Kidney epithelial cell (primary cell): ENCODE measurements around the gene SPATA2. TPM values are rescaled to one million over a fixed set of nuclear protein-coding genes. Genes with fewer than 3 reads are reported as not detected.

Experiments
- DNase-seq: peaks from one replicate; pipeline ENCODE4 v3.0.0-alpha.2; 2010; ENCODE audit warnings: low read depth
- H3K27me3 ChIP-seq: 2 replicates; pipeline ENCODE4 v1.6.0; 2011; ENCODE audit warnings: low read length; ENCODE audit not compliant: control insufficient read depth, insufficient read depth
- H3K36me3 ChIP-seq: 2 replicates; pipeline ENCODE4 v1.5.1; 2011; ENCODE audit warnings: low read length; ENCODE audit not compliant: control insufficient read depth, insufficient read depth
- H3K4me3 ChIP-seq: 2 replicates; pipeline ENCODE4 v1.5.1; 2011; ENCODE audit warnings: low read depth, mild to moderate bottlenecking, control low read depth, low read length
- total RNA-seq: library from RNA; depleted of rRNA; stranded (reverse); fragments of >200 nt; gene quantifications from 2 replicates; pipeline ENCODE4 v1.2.3, GENCODE V29; 2015
- TF ChIP-seq, protein P1 (sequence below): IDR thresholded peaks from 2 replicates; pipeline ENCODE4 v1.5.1; 2011; ENCODE audit warnings: mild to moderate bottlenecking, moderate library complexity, low read length, control low read depth, inconsistent platforms; ENCODE audit not compliant: insufficient read depth, poor library complexity, severe bottlenecking

Gene SPATA2
- total RNA-seq, 1 donor from 2014 or later: 3.9 TPM

DNA sequence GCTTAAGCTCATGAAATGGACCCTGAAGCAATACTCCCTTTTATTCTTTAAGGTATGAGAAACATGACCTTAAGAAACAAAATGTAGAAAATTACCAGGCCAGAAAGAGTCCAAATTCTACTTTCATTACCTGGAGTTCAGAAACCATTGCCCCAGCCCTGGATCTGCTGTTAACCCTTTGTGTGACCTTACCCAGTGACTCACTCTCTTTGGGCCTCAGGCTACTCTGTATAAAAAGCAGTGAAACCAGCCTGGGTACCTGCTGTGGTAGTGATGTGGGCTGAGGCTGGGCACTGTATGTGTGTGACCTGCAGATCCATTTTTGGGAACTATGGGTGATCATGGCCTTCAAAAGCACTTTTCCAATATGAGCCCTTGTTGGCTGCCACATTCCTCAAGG lies 55.5 kb downstream of the SPATA2 start:
- H3K36me3 ChIP-seq: no peaks in the 10 kb centered on the region
- no peak for DNase-seq
- TF ChIP-seq, protein P1, sequence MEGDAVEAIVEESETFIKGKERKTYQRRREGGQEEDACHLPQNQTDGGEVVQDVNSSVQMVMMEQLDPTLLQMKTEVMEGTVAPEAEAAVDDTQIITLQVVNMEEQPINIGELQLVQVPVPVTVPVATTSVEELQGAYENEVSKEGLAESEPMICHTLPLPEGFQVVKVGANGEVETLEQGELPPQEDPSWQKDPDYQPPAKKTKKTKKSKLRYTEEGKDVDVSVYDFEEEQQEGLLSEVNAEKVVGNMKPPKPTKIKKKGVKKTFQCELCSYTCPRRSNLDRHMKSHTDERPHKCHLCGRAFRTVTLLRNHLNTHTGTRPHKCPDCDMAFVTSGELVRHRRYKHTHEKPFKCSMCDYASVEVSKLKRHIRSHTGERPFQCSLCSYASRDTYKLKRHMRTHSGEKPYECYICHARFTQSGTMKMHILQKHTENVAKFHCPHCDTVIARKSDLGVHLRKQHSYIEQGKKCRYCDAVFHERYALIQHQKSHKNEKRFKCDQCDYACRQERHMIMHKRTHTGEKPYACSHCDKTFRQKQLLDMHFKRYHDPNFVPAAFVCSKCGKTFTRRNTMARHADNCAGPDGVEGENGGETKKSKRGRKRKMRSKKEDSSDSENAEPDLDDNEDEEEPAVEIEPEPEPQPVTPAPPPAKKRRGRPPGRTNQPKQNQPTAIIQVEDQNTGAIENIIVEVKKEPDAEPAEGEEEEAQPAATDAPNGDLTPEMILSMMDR: no peak
- H3K27me3 ChIP-seq: no peaks in the 10 kb centered on the region
- H3K4me3 ChIP-seq: no peak overlapping the region

DNA sequence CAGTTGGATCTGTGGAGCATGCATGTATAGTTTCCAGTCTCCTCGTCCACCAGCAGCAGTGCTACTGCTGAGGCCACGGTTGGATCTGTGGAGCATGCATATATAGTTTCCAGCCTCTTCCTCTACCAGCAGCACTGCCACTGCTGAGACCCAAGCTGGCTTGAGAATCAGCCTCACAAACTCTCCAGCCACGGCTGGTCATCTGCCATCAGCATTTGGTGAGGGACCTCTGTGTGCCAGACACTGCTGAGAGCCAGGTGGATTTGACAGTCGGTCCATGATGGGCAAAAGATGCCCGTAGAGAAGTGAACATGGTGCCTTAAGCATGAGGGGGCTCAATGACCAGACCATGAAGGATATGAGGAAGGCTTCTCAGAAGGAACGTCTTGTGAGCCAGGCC lies 56.3 kb downstream of the SPATA2 start:
- TF ChIP-seq, protein P1: no peak
- no peak overlapping the region for H3K4me3 ChIP-seq
- H3K27me3 ChIP-seq: no peaks in the 10 kb centered on the region
- DNase-seq: no peak
- H3K36me3 ChIP-seq: no peaks in the 10 kb centered on the region

DNA sequence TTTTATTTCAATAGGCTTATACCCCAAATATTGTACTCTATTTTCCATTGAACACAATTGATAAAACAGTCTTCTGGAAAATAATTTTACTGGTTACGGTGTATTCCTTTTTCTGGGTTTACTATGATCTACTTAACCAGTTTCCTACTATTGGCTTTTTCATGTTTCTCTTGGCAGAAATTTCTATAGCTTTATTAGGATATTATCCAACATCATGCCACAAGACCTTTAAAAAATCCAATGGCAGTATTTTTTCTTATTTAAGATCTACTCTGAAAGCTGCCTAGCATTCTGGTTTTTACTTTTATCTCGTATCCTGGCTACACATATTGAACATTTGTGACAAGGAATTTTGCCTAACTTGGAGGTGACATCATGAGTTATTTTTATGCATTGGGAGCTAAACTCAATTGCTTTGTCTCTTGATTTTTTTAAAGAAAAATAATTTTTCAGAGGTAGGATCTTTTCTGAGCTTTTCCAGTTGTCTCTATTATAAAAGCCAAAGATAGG lies 57.2 kb downstream of the SPATA2 start:
- Histone ChIP-seq H3K36me3 (no peaks in the 10 kb centered on the region), H3K4me3 (no peak overlapping the region), H3K27me3 (no peaks in the 10 kb centered on the region)
- TF ChIP-seq, protein P1: no peak
- DNase-seq: no peak

- TF ChIP-seq, protein P1: no peak
- H3K36me3 ChIP-seq: no peaks in the 10 kb centered on the region
- H3K4me3 ChIP-seq: no peak overlapping the region
- no peaks in the 10 kb centered on the region for H3K27me3 ChIP-seq
- DNase-seq: no peak
These were observed 58.4 kb downstream of the SPATA2 start for GRCh38 chr20:49856904-49857303.

- TF ChIP-seq, protein P1: no peak
- H3K36me3 ChIP-seq: no peaks in the 10 kb centered on the region
- H3K27me3 ChIP-seq: no peaks in the 10 kb centered on the region
- no peak overlapping the region for H3K4me3 ChIP-seq
- DNase-seq: no peak
These were observed 61.0 kb downstream of the SPATA2 start for GRCh38 chr20:49854190-49854875.

DNA sequence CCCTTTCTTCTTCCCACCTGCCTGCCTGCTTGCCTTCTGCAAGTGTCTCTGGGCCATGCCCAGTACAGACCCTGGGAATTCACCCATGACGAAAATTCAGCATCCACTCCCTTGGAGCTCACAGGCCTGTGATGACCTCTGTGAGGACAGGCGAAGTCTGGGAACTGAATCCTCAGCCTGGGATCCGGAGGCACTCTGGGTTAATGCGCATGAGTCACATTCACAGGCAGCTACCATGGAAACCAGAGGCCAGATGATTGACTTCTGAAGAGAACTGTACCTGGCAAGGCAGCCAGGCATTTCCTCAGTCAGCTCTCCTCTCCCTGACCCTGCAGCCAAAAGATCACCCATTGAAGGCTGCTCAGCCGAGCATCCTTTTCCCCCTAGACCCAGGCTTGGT lies 61.7 kb downstream of the SPATA2 start:
- TF ChIP-seq, protein P1: no peak
- H3K27me3 ChIP-seq: no peaks in the 10 kb centered on the region
- H3K4me3 ChIP-seq: no peak overlapping the region
- H3K36me3 ChIP-seq: no peaks in the 10 kb centered on the region
- DNase-seq: peak; percentile 86
